Upper lobe of right lung (tissue), 1 donor: ENCODE results near the gene TULP4. TPM values are rescaled to one million over a fixed set of nuclear protein-coding genes. Genes with fewer than 3 reads are reported as not detected.
A peak's percentile ranks its signal among the peaks of the same experiment; 100 is the strongest.

Experiments used
- ATAC-seq: fragments of 200-7000 bp; cut with Tn5 transposase; one replicate; pipeline ENCODE4 v1.9.1; 2020; ENCODE audit warnings: mild to moderate bottlenecking, moderate library complexity
- DNase-seq: peaks from one replicate; pipeline ENCODE4 v3.0.0-alpha.2; 2020
- H3K27ac ChIP-seq: fragments of 200-600 bp; one replicate; pipeline ENCODE4 v1.8.0; 2022
- H3K27me3 ChIP-seq: fragments of 200-600 bp; one replicate; pipeline ENCODE4 v1.8.0; 2022; ENCODE audit warnings: mild to moderate bottlenecking
- H3K36me3 ChIP-seq: fragments of 200-600 bp; one replicate; pipeline ENCODE4 v1.8.0; 2022
- H3K4me1 ChIP-seq: fragments of 200-600 bp; one replicate; pipeline ENCODE4 v1.8.0; 2022
- H3K4me3 ChIP-seq: fragments of 200-600 bp; one replicate; pipeline ENCODE4 v1.8.0; 2022; ENCODE audit warnings: mild to moderate bottlenecking
- H3K9me3 ChIP-seq: fragments of 200-600 bp; one replicate; pipeline ENCODE4 v1.8.0; 2022
- intact Hi-C: fragments of 100-400 bp; cut with DNase I; formaldehyde crosslinking; loops from one replicate; pipeline ENCODE4 v1.11.0; 2022
- total RNA-seq: library from RNA; stranded (reverse); fragmentation: NEBNext Ultra II Directional; extraction: Animal tissue kit (Norgen Biotek cat#: 25700); gene quantifications from one replicate; pipeline ENCODE4 v1.2.1, GENCODE V29; 2021
- TF ChIP-seq, protein P1 (sequence below): fragments of 200-600 bp; IDR thresholded peaks from one replicate; pipeline ENCODE4 v1.8.0; 2022; ENCODE audit warnings: antibody characterized with exemption
- donor health status: DM: no; HTN: yes; CAD: no; lungs with severe emphysema.

The TULP4 gene
- total RNA-seq, 1 donor from 2014 or later = 94.1 TPM

DNA sequence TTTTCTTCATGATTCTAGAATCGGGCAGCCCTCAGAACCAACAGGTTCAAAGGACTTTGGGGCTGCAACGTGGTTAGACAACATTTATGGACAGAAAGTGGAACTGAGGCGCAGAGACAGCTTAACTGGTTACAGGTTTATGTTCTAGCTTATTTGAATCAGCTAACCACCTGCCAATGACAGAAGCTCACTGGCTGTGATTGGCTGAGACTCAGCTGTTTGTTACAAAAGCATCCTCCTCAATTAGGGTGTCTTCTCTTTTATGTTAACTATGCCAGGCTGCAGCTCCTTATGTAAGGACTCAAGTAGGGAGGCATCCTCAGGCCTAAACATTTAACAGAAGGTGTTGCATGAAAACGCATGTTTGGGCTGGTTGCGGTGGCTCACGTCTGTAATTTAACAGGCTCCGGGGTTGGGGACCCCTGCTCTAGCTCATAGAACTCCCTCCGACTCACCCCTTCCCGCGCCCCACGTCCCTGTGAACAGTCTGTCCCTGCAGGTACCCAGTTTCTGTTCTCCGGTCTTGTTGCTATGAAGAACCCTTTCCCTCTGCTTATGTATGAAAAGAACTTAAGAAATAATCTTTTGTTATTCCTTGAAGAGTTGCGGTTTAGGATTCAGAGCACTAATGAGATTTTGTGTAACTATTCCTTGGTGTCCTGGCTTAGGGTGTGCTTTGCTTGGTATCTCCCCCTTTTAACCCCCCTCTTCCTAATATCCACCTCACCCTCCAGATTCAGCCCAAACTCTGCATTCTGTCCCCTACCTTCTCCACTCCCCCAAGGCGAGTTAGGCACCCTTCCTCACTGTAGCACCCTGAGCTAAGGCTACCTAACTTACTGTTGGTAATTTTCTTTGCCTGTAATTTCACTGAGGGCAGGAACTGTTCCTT lies 246.4 kb downstream of the TULP4 start:
- no peaks in the 10 kb centered on the region for H3K9me3 ChIP-seq
- ATAC-seq (no peak), DNase-seq (no peak)
- H3K36me3 ChIP-seq = no peaks in the 10 kb centered on the region
- intact Hi-C loops = no loop called here
- H3K4me3 ChIP-seq = no peak overlapping the region
- H3K27ac ChIP-seq = no peak overlapping the region
- TF ChIP-seq, protein P1, sequence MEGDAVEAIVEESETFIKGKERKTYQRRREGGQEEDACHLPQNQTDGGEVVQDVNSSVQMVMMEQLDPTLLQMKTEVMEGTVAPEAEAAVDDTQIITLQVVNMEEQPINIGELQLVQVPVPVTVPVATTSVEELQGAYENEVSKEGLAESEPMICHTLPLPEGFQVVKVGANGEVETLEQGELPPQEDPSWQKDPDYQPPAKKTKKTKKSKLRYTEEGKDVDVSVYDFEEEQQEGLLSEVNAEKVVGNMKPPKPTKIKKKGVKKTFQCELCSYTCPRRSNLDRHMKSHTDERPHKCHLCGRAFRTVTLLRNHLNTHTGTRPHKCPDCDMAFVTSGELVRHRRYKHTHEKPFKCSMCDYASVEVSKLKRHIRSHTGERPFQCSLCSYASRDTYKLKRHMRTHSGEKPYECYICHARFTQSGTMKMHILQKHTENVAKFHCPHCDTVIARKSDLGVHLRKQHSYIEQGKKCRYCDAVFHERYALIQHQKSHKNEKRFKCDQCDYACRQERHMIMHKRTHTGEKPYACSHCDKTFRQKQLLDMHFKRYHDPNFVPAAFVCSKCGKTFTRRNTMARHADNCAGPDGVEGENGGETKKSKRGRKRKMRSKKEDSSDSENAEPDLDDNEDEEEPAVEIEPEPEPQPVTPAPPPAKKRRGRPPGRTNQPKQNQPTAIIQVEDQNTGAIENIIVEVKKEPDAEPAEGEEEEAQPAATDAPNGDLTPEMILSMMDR = no peak
- peaks cover 23% of the 10 kb centered on the region for H3K4me1 ChIP-seq
- H3K27me3 ChIP-seq = no peaks in the 10 kb centered on the region

DNA sequence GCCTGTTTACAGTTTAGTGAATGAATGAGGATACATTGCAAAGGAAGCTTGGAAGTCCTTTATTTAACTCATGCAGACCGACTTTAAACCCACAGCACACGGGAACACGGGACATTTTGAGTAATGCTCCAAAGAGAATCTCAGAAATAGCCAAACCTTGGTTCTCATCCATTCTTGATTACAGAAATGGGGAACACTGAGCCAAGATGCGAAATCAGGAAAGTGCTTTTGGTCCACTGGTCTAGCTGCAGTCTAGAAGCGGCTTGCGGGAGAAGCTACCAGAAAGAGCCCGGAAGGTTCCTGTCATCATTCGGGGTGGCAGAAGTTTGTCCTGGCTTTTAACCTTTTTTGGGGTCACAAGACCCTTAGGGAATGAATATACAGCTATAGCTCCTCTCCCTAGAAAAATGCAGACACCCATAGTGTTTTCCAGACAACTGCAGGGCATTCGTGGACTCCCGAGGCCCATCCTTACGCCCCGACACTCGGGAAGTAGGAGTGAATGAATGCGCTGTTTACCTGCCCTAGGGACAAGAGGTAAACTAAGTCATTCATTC lies 247.2 kb downstream of the TULP4 start:
- TF ChIP-seq, protein P1 = no peak
- H3K4me3 ChIP-seq = peak overlapping the region; percentile 78
- no peaks in the 10 kb centered on the region for H3K9me3 ChIP-seq
- H3K27me3 ChIP-seq = no peaks in the 10 kb centered on the region
- intact Hi-C loops = no loop called here
- no peaks in the 10 kb centered on the region for H3K36me3 ChIP-seq
- no peak for DNase-seq
- no peak for ATAC-seq
- peak overlapping the region; percentile 86 for H3K27ac ChIP-seq
- peaks cover 26% of the 10 kb centered on the region for H3K4me1 ChIP-seq

DNA sequence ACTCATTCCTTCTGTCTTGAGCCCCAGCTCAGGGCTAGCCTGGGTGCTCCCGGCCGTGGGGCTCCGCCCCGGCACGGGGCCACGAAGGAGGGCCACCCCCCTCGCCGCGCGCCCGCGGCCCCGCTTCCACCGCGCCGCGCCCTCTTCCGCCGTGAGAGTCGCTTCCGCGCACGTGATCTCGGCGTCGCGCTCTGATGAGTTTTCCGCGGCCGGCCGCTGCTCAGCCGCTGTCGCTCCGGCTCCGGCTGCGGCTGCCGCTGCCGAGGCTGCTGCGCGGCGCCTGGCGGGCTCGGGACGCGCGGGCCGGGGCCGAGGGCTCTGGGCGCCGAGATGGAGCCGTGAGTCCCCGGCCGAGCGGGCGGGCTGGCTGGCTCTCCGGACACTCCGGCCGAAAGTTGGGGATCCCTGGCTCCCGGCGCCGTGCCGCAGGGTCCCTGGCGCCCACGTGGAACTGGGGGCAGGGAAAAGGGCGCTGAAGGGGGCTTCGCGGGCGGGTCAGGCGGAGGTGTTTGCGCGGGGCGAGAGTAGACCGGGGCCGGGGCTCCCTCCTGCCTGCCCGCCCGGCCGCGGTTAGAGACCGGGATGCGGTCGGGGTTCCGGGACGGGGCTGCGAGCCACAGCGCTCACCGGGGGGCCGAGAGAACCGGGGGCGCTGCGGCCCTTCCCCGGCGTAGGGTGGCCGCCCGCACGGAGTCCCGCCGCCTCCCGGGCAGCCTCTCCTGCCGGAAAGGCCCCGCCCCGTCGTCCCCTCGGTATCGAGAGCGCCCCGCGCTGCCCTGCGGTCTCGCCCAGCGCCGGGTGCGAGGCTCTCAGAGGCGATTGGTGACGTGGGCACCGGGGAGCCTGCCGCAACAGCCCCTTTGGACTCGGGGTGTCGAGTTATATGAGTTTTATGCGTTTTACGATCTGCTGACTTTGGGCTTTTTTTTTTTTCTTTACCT lies 247.9 kb downstream of the TULP4 start, which contains the start of gene TMEM181:
Gene TMEM181, plus strand, starts transcription at position 197 of the 941 bp plus-strand sequence. Its CDS starts 134 bp downstream, at position 331.
- ATAC-seq = peak; percentile 95
- no peaks in the 10 kb centered on the region for H3K9me3 ChIP-seq
- H3K4me3 ChIP-seq = peak within 1 kb of the TSS; percentile 78
- H3K36me3 ChIP-seq = no peaks in the 10 kb centered on the region
- peak; percentile 95 for DNase-seq
- H3K27me3 ChIP-seq = no peaks in the 10 kb centered on the region
- H3K27ac ChIP-seq = peak within 1 kb of the TSS; percentile 86
- peaks cover 30% of the 10 kb centered on the region for H3K4me1 ChIP-seq
- TF ChIP-seq, protein P1 = no peak
- intact Hi-C loops = no loop called here

DNA sequence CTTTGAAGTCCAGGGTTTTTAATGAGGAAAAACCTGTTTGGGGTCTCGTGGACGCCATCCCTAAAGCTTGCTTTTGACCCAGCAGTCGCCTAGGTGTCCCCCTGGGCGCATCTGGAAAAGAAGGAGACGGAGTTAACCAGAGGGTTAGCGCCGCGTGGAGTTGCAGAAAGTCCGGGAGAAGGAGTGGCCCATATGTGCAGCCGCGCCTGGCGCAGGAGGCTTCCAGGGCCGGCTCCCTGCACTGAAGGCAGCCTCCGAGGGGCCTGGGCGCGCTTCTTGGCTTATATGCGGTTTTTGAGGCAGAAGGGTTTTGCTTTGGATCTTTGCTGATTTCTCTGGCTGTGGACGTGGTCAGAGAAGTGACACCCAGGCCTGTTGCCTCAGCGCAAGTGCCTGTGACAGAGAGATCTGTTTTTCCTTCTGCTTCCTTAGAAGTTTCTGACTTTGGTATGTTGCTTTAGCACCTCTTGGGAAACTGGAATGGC lies 248.6 kb downstream of the TULP4 start:
- peak overlapping the region; percentile 78 for H3K4me3 ChIP-seq
- ATAC-seq (peak; percentile 11), DNase-seq (peak; percentile 68)
- H3K9me3 ChIP-seq = no peaks in the 10 kb centered on the region
- H3K4me1 ChIP-seq = peaks cover 30% of the 10 kb centered on the region
- intact Hi-C loops = no loop called here
- H3K27me3 ChIP-seq = no peaks in the 10 kb centered on the region
- no peaks in the 10 kb centered on the region for H3K36me3 ChIP-seq
- TF ChIP-seq, protein P1 = no peak
- H3K27ac ChIP-seq = peak overlapping the region; percentile 86

Other genes with a start within 250 kb of the TULP4 start
- gene SERAC1, start 144.2 kb upstream of the TULP4 start, total RNA-seq = 7.5 TPM
- 17.0 TPM for gene GTF2H5, start 144.1 kb upstream of the TULP4 start, total RNA-seq
- 31.5 TPM for gene TMEM181, start 247.6 kb downstream of the TULP4 start, total RNA-seq